ENCODE data around the gene MTOR. TPM values are rescaled to one million over a fixed set of nuclear protein-coding genes. Genes with fewer than 3 reads are reported as not detected.
"Not testable (repeated sequence)": the region's sequence is repeated elsewhere in the genome, so short reads cannot be mapped to it uniquely, and the experiment has no call there.

Gene MTOR
- total RNA-seq, 1 experiment from 2014 or later, result 48.0 TPM

DNA sequence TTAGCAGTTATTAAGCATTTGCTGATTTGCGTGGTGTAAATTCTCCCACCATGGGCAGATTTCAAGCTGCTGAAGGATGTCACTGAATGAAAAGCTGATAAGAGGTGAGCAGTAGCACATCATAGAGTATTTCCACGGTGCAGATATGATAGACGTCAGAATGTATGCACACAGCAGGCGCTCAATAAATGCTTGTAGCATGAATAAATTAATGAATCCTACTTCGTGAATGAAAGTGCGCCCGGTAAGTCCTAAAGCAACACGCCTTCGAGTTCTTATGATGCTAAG is 10.1 kb upstream of the MTOR start:
- ATAC-seq, result no peak
- CTCF ChIA-PET, result interaction anchor here (0.9 kb wide), 1 partner anchor 10 kb away, joined by 3 read pairs; no protein-coding TSS in a partner anchor
- no TSS peak for BruUV-seq (replicated peaks)
- intact Hi-C loops (cut with micrococcal nuclease), result no loop called here
- Histone ChIP-seq H3F3A (ENCODE audit: low read length, unreplicated experiment) (no peaks in the 10 kb centered on the region), H4K20me1 (ENCODE audit: low read length) (0 out of 2 replicates have a peak, but pooled peaks cover 5% of the 10 kb centered on the region), H3K27me3 (ENCODE audit: low read length) (no peaks in the 10 kb centered on the region), H3K9me2 (replicated peaks; ENCODE audit: low read length) (no peaks in the 10 kb centered on the region), H3K36me3 (ENCODE audit: low read depth, low read length) (no peaks in the 10 kb centered on the region; the same call in 1 of the 2 replicates), H3K4me2 (ENCODE audit: low read length) (peak overlapping the region; percentile 85), H3K9ac (ENCODE audit: low read length) (no peak overlapping the region), H2AFZ (ENCODE audit: low read length) (peak overlapping the region; percentile 93), H3K4me1 (ENCODE audit: insufficient read depth, low read length) (peaks cover 10% of the 10 kb centered on the region), H3K27ac (ENCODE audit: low read length) (no peak overlapping the region), H3K79me2 (ENCODE audit: low read length) (peaks cover 42% of the 10 kb centered on the region), H3K4me3 (ENCODE audit: low read length) (peak overlapping the region; percentile 63), H3K9me3 (ENCODE audit: low read length) (no peaks in the 10 kb centered on the region)
- TF ChIP-seq EZH2phosphoT487 (IDR thresholded peaks at IDR 0.05; ENCODE audit: borderline replicate concordance, low read length) (no peak), EZH2 (IDR thresholded peaks at IDR 0.05; ENCODE audit: low read length, unreplicated experiment) (no peak)
- TF ChIP-seq, protein P1, sequence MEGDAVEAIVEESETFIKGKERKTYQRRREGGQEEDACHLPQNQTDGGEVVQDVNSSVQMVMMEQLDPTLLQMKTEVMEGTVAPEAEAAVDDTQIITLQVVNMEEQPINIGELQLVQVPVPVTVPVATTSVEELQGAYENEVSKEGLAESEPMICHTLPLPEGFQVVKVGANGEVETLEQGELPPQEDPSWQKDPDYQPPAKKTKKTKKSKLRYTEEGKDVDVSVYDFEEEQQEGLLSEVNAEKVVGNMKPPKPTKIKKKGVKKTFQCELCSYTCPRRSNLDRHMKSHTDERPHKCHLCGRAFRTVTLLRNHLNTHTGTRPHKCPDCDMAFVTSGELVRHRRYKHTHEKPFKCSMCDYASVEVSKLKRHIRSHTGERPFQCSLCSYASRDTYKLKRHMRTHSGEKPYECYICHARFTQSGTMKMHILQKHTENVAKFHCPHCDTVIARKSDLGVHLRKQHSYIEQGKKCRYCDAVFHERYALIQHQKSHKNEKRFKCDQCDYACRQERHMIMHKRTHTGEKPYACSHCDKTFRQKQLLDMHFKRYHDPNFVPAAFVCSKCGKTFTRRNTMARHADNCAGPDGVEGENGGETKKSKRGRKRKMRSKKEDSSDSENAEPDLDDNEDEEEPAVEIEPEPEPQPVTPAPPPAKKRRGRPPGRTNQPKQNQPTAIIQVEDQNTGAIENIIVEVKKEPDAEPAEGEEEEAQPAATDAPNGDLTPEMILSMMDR (conservative IDR thresholded peaks at IDR 0.05; ENCODE audit: low read depth, low read length), result no peak
- POLR2A ChIA-PET (ENCODE audit: unreplicated experiment), result interaction anchor here (0.5 to 1.3 kb wide), 5 partner anchors 10 to 353 kb away, joined by 3 to 8 read pairs (median 4); partner anchors contain the start of genes MTOR and TARDBP
- DNase-seq, result no peak

DNA sequence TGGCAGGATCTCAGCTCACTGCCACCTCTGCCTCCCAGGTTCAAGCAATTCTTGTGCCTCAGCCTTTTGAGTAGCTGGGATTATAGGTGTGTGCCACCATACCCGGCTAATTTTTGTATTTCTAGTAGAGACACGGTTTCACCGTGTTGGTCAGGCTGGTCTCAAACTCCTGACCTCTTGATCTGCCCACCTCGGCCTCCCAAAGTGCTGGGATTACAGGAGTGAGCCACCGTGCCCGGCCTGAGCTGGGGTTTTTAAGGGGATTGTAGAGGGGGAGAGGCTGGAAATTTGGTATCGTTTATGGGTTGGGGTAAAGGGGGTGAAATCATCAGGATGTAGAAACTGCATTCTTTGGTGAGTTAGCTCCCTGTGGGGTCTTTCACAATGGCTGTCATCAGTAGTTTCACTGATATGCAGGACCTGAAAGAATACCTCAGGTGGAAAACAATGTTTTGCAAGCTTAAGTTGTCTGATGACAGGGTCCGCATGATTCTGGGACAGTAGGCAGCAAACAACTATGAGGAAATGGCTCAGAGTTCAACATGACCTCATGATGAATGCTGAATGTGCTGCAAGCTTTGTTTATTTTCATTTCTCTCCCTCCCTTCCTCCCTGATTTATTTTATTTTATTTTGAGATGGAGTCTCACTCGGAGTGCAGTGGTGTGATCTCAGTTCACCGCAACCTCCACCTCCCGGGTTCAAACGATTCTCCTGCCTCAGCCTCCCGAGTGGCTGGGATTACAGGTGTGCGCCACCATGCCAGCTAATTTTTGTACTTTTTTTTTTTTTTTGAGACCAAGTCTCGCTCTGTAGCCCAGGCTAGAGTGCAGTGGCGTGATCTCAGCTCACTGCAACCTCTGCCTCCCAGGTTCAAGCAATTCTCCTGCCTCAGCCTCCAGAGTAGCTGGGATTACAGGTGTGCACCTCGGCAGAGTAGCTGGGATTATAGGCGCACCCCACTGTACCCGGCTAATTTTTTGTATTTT is 5.3 kb upstream of the MTOR start:
- H2AFZ ChIP-seq (ENCODE audit: low read length); H3K27me3 ChIP-seq (ENCODE audit: low read length); ATAC-seq; H3K4me1 ChIP-seq (ENCODE audit: insufficient read depth, low read length); CTCF ChIA-PET; H3K27ac ChIP-seq (ENCODE audit: low read length); H3F3A ChIP-seq (ENCODE audit: low read length, unreplicated experiment); H4K20me1 ChIP-seq (ENCODE audit: low read length); BruUV-seq (replicated peaks); H3K9me3 ChIP-seq (ENCODE audit: low read length); H3K36me3 ChIP-seq (ENCODE audit: low read depth, low read length); intact Hi-C loops (cut with micrococcal nuclease); POLR2A ChIA-PET (ENCODE audit: unreplicated experiment); H3K79me2 ChIP-seq (ENCODE audit: low read length); H3K9ac ChIP-seq (ENCODE audit: low read length); H3K9me2 ChIP-seq (replicated peaks; ENCODE audit: low read length); H3K4me3 ChIP-seq (ENCODE audit: low read length); H3K4me2 ChIP-seq (ENCODE audit: low read length): not testable (repeated sequence)
- peak; percentile 13 for DNase-seq

DNA sequence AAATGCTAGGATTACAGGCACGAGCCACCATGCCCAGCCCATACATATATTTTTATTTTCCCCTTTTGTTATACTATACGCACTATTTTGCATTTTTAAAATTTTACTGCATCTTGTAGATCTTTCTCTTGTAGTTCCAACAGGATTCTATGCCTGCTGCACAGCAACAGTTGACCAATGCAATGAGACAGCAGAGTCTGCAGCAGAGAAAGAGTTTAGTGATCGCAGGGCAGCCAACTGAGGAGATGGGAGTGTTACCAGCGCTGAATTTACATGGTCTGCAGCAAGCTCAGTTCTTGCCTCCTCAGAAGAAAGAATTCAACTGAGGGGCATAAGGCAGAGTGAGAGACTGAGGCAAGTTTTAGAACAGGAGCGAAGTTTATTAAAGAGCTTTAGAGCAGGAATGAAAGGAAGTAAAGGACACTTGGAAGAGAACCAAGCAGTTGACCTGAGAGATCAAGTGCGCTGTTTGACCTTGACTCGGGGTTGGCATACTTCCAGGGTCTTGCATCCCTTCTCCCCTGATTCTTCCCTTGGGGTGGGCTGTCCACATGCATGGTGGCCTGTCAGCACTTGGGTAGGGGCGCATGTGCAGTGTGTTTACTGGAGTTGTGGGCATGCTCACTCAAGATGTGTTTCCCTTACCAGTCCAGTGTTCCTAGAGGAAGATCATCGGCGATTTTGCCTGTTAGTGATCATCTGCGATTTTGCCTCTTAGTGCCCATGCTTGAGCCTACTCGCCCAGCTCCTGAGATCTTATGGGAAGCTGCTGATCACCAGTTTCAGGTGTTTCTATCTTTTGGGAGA is 4.1 kb upstream of the MTOR start:
- no peaks in the 10 kb centered on the region for H3K9me3 ChIP-seq (ENCODE audit: low read length)
- H3K27me3 ChIP-seq (ENCODE audit: low read length), result no peaks in the 10 kb centered on the region
- H3K79me2 ChIP-seq (ENCODE audit: low read length), result peaks cover 9% of the 10 kb centered on the region
- no TSS peak for BruUV-seq (replicated peaks)
- H3F3A ChIP-seq (ENCODE audit: low read length, unreplicated experiment), result no peaks in the 10 kb centered on the region
- no peaks in the 10 kb centered on the region for H3K36me3 ChIP-seq (ENCODE audit: low read depth, low read length)
- no peak overlapping the region for H2AFZ ChIP-seq (ENCODE audit: low read length)
- peaks cover 3% of the 10 kb centered on the region; the same call in 1 of the 2 replicates for H3K4me1 ChIP-seq (ENCODE audit: insufficient read depth, low read length)
- TF ChIP-seq, protein P1 (conservative IDR thresholded peaks at IDR 0.05; ENCODE audit: low read depth, low read length), result no peak
- TF ChIP-seq EZH2phosphoT487 (IDR thresholded peaks at IDR 0.05; ENCODE audit: borderline replicate concordance, low read length) (no peak), EZH2 (IDR thresholded peaks at IDR 0.05; ENCODE audit: low read length, unreplicated experiment) (no peak)
- no peak for DNase-seq
- no peaks in the 10 kb centered on the region for H4K20me1 ChIP-seq (ENCODE audit: low read length)
- POLR2A ChIA-PET (ENCODE audit: unreplicated experiment), result no interaction called here
- no peak overlapping the region for H3K4me3 ChIP-seq (ENCODE audit: low read length)
- H3K9me2 ChIP-seq (replicated peaks; ENCODE audit: low read length), result no peaks in the 10 kb centered on the region
- H3K27ac ChIP-seq (ENCODE audit: low read length), result no peak overlapping the region
- CTCF ChIA-PET, result no interaction called here
- no peak overlapping the region for H3K4me2 ChIP-seq (ENCODE audit: low read length)
- no peak for ATAC-seq
- H3K9ac ChIP-seq (ENCODE audit: low read length), result no peak overlapping the region
- intact Hi-C loops (cut with micrococcal nuclease), result no loop called here
